Erythroblast (primary cell): ENCODE results near the gene MCTP1.

Source experiments
- GATA1 ChIP-seq: IDR thresholded peaks from 2 replicates; pipeline ENCODE4 v1.6.1; 2011; ENCODE audit warnings: low read depth, mild to moderate bottlenecking, control low read depth, low read length, moderate library complexity
- POLR2A ChIP-seq: IDR thresholded peaks from 2 replicates; pipeline ENCODE4 v1.6.1; 2011; ENCODE audit warnings: mild to moderate bottlenecking, low read length

- no peak for TF ChIP-seq POLR2A
- TF ChIP-seq GATA1: no peak
Measured at GRCh38 chr5:94850960-94851359, 433.9 kb downstream of the MCTP1 start.
